Endothelial cell of umbilical vein (primary cell): Measurements from ENCODE around the gene AKT2.

Experiments used
- EZH2 ChIP-seq: IDR thresholded peaks from 2 replicates; pipeline ENCODE4 v1.6.1; 2012; ENCODE audit warnings: borderline replicate concordance, low read depth, mild to moderate bottlenecking, moderate library complexity, low read length, inconsistent platforms; ENCODE audit not compliant: severe bottlenecking
- FOS ChIP-seq: IDR thresholded peaks from 2 replicates; pipeline ENCODE4 v1.6.1; 2011; ENCODE audit warnings: mild to moderate bottlenecking, low read length, moderate library complexity, borderline replicate concordance; ENCODE audit not compliant: insufficient read depth
- GATA2 ChIP-seq: IDR thresholded peaks from 2 replicates; pipeline ENCODE4 v1.7.0; 2011; ENCODE audit warnings: low read depth, mild to moderate bottlenecking, moderate library complexity, mixed read lengths, low read length; ENCODE audit not compliant: insufficient read length, insufficient read depth
- JUN ChIP-seq: IDR thresholded peaks from 2 replicates; pipeline ENCODE4 v1.6.1; 2011; ENCODE audit warnings: borderline replicate concordance, low read depth; ENCODE audit not compliant: insufficient read length, insufficient read depth
- POLR2A ChIP-seq: IDR thresholded peaks from 2 replicates; pipeline ENCODE4 v1.6.1; 2012; ENCODE audit warnings: low read depth, mild to moderate bottlenecking, control low read depth, low read length
- POLR2AphosphoS5 ChIP-seq: IDR thresholded peaks from 2 replicates; pipeline ENCODE4 v1.6.1; 2012; ENCODE audit warnings: low read depth, mild to moderate bottlenecking, control low read depth, low read length, moderate library complexity; ENCODE audit not compliant: insufficient read depth
- TF ChIP-seq, protein P1 (sequence below), 2 donors: IDR thresholded peaks; 1 replicate in 1 of 2; 2 replicates in 1 of 2; pipeline ENCODE4 v1.5.1; 2011; ENCODE audit warnings: low read length in 2 of 2, mild to moderate bottlenecking in 2 of 2, moderate library complexity in 2 of 2, control low read depth in 1 of 2, inconsistent platforms in 1 of 2, low read depth in 1 of 2; ENCODE audit not compliant: insufficient read depth in 1 of 2; ENCODE audit errors: extremely low read depth in 1 of 2
- TF ChIP-seq, protein P2 (sequence below): IDR thresholded peaks from 2 replicates; pipeline ENCODE4 v1.6.1; 2011; ENCODE audit not compliant: insufficient read depth, insufficient read length

DNA sequence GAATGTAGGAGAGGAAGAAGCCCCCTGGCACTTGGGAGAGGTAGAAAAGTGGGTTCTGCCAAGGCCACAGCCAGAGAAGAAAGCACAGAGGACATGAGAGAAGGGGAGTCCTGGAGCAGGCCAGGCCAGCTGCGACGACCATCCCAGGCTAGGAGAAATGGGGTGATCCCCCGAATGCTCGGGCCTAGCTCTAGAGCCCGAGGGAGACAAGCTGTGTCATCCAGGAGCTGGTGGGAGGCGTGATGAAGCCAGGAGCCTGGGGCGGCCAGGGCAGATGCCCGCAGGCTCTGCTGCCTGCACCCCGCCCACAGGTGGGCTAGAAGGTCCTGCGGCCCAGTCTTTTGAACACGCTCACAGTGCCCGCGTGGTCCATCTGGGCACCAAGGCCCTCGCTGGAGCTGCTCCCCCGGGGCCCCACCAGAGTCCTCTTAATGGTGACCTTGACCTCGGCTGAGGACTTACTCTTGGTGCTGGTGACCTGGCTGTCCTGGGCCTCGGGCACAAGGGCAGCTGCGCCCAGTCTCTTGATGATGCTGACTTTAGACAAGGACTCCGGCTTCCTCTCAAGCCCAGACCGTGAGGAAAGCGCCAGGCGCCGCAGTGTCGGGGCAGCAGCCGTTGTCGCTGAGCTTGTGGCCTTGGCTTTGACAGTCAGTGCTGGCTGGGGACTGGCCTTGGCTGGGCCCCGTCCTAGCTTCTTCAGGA is 36.6 kb upstream of the AKT2 start:
- TF ChIP-seq, protein P1, sequence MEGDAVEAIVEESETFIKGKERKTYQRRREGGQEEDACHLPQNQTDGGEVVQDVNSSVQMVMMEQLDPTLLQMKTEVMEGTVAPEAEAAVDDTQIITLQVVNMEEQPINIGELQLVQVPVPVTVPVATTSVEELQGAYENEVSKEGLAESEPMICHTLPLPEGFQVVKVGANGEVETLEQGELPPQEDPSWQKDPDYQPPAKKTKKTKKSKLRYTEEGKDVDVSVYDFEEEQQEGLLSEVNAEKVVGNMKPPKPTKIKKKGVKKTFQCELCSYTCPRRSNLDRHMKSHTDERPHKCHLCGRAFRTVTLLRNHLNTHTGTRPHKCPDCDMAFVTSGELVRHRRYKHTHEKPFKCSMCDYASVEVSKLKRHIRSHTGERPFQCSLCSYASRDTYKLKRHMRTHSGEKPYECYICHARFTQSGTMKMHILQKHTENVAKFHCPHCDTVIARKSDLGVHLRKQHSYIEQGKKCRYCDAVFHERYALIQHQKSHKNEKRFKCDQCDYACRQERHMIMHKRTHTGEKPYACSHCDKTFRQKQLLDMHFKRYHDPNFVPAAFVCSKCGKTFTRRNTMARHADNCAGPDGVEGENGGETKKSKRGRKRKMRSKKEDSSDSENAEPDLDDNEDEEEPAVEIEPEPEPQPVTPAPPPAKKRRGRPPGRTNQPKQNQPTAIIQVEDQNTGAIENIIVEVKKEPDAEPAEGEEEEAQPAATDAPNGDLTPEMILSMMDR (IDR thresholded peaks at IDR 0.05; ENCODE audit: extremely low read depth in 1 of 2, insufficient read depth in 1 of 2, low read depth in 1 of 2, low read length in 2 of 2): no peak
- no peak for TF ChIP-seq EZH2
- TF ChIP-seq POLR2A: no peak
- TF ChIP-seq, protein P2, sequence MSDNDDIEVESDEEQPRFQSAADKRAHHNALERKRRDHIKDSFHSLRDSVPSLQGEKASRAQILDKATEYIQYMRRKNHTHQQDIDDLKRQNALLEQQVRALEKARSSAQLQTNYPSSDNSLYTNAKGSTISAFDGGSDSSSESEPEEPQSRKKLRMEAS: no peak
- TF ChIP-seq POLR2AphosphoS5: no peak
- TF ChIP-seq FOS: no peak
- no peak for TF ChIP-seq JUN
- no peak for TF ChIP-seq GATA2
